A549 (cell line): Measurements from ENCODE around the gene SGPL1. TPM values are rescaled to one million over a fixed set of nuclear protein-coding genes. Genes with fewer than 3 reads are reported as not detected.

Source experiments
- ATAC-seq, 2 experiments: fragments of 200-7000 bp in 1 of 2; fragments of >200 bp in 1 of 2; cut with Nextera tagmentation in 1 of 2; cut with Tn5 transposase in 1 of 2; 3 replicates each; pipeline versions ENCODE4 v1.8.0 to v1.9.1; 2018 to 2020; ENCODE audit warnings: mild to moderate bottlenecking in 1 of 2, moderate library complexity in 1 of 2
- CTCF ChIA-PET: fragments of 300-600 bp; sonication (Branson Sonifier 250); formaldehyde crosslinking; extraction: SDS; loops from one replicate; lab custom pipeline; 2021; ENCODE audit warnings: antibody characterized with exemption, inconsistent platforms; lab: Yijun Ruan, JAX
- POLR2A ChIA-PET: fragments of 350-600 bp; formaldehyde crosslinking; extraction: SDS; loops from one replicate; lab custom pipeline; 2021; ENCODE audit warnings: antibody characterized with exemption, inconsistent platforms; lab: Yijun Ruan, JAX
- DNase-seq, 2 experiments: peaks; one replicate each; pipeline versions ENCODE4 v3.0.0 to v3.0.0-alpha.2; 2011 to 2016; ENCODE audit warnings: low read depth in 1 of 2, low spot score in 1 of 2
- FAIRE-seq: peaks from 2 replicates; lab custom pipeline; 2011; peaks lifted over from hg19 to GRCh38; lab: Jason Lieb, UNC
- H3K27ac ChIP-seq, 2 experiments: fragments of >200 bp; sonication (Bioruptor Twin); formaldehyde crosslinking; 3 replicates each; pipeline ENCODE4 v1.5.1; 2016 to 2017
- H3K4me1 ChIP-seq: fragments of >200 bp; sonication (Bioruptor Twin); formaldehyde crosslinking; 3 replicates; pipeline ENCODE4 v1.6.1; 2016
- H3K4me2 ChIP-seq: fragments of >200 bp; sonication (Bioruptor Twin); formaldehyde crosslinking; 3 replicates; pipeline ENCODE4 v1.6.1; 2016
- H3K4me3 ChIP-seq: fragments of >200 bp; sonication (Bioruptor Twin); formaldehyde crosslinking; 3 replicates; pipeline ENCODE4 v1.5.1; 2016
- H3K9me3 ChIP-seq: fragments of >200 bp; sonication (Bioruptor Twin); formaldehyde crosslinking; 3 replicates; pipeline ENCODE4 v1.6.1; 2016
- BHLHE40 ChIP-seq: IDR thresholded peaks from 2 replicates; pipeline ENCODE4 v1.6.1; 2012; ENCODE audit warnings: low read depth, low read length, inconsistent platforms
- CBX2 ChIP-seq: fragments of 200-600 bp; sonication (generic); IDR thresholded peaks from 2 replicates; pipeline ENCODE4 v1.6.1; 2016; ENCODE audit warnings: low read depth, mild to moderate bottlenecking, borderline replicate concordance
- CEBPB ChIP-seq, 2 experiments: fragments of >200 bp in 1 of 2; sonication (Bioruptor Twin) in 1 of 2; formaldehyde crosslinking in 1 of 2; IDR thresholded peaks; 2 replicates each; pipeline ENCODE4 v1.6.1; 2012 to 2016
- CHD2 ChIP-seq: fragments of 150-350 bp; IDR thresholded peaks from 2 replicates; pipeline ENCODE4 v1.6.1; 2014; ENCODE audit warnings: low read length; ENCODE audit not compliant: partially characterized antibody
- CHD4 ChIP-seq: fragments of 200-600 bp; sonication (generic); IDR thresholded peaks from 2 replicates; pipeline ENCODE4 v1.6.1; 2016; ENCODE audit warnings: antibody characterized with exemption, mild to moderate bottlenecking, borderline replicate concordance
- EHF ChIP-seq: fragments of 250-450 bp; sonication (Bioruptor Pico); IDR thresholded peaks from 2 replicates; pipeline ENCODE4 v1.5.0; 2020; ENCODE audit warnings: mild to moderate bottlenecking
- EHMT2 ChIP-seq: fragments of 200-600 bp; sonication (generic); IDR thresholded peaks from 2 replicates; pipeline ENCODE4 v1.6.1; 2016; ENCODE audit warnings: antibody characterized with exemption, low read depth, mild to moderate bottlenecking, moderate library complexity
- FOSB ChIP-seq: fragments of 250-450 bp; sonication (Bioruptor Pico); IDR thresholded peaks from 2 replicates; pipeline ENCODE4 v1.5.0; 2020; ENCODE audit warnings: mild to moderate bottlenecking, moderate library complexity
- FOSL2 ChIP-seq, 2 experiments: fragments of 450-650 bp in 1 of 2; fragments of >200 bp in 1 of 2; sonication (Bioruptor Twin) in 1 of 2; formaldehyde crosslinking; IDR thresholded peaks; 2 replicates each; pipeline versions ENCODE4 v1.5.0 to v1.6.1; 2016 to 2020; ENCODE audit warnings: mild to moderate bottlenecking in 1 of 2, moderate library complexity in 1 of 2
- GATA3 ChIP-seq: IDR thresholded peaks from 2 replicates; pipeline ENCODE4 v1.6.1; 2012; ENCODE audit warnings: borderline replicate concordance
- HOXB13 ChIP-seq: fragments of 250-450 bp; sonication (Bioruptor Pico); IDR thresholded peaks from 2 replicates; pipeline ENCODE4 v1.5.0; 2020; ENCODE audit warnings: low read depth, mild to moderate bottlenecking, moderate library complexity
- HOXB5 ChIP-seq: fragments of 250-450 bp; sonication (Bioruptor Pico); IDR thresholded peaks from 2 replicates; pipeline ENCODE4 v1.5.0; 2020; ENCODE audit warnings: mild to moderate bottlenecking, moderate library complexity
- JUNB ChIP-seq: fragments of >200 bp; sonication (Bioruptor Twin); formaldehyde crosslinking; IDR thresholded peaks from 2 replicates; pipeline ENCODE4 v1.6.1; 2016
- KDM1A ChIP-seq: fragments of 200-600 bp; sonication (generic); IDR thresholded peaks from 2 replicates; pipeline ENCODE4 v1.6.1; 2016; ENCODE audit warnings: low read depth, mild to moderate bottlenecking
- KDM5A ChIP-seq: fragments of 200-600 bp; sonication (generic); IDR thresholded peaks from 2 replicates; pipeline ENCODE4 v1.6.1; 2016; ENCODE audit warnings: antibody characterized with exemption, mild to moderate bottlenecking
- MYC ChIP-seq: IDR thresholded peaks from 2 replicates; pipeline ENCODE4 v1.6.1; 2012; ENCODE audit warnings: mild to moderate bottlenecking, inconsistent platforms, low read length, improper control_type of control experiment, borderline replicate concordance
- NPAS2 ChIP-seq: fragments of 250-450 bp; sonication (Bioruptor Pico); IDR thresholded peaks from 2 replicates; pipeline ENCODE4 v1.8.0; 2022; ENCODE audit warnings: mild to moderate bottlenecking, moderate library complexity, borderline replicate concordance
- NR3C1 ChIP-seq: fragments of >200 bp; sonication (Bioruptor Twin); formaldehyde crosslinking; IDR thresholded peaks from 3 replicates; pipeline ENCODE4 v1.6.1; 2017
- PBX3 ChIP-seq: IDR thresholded peaks from 2 replicates; pipeline ENCODE4 v1.6.1; 2012
- POLR2A ChIP-seq: IDR thresholded peaks from 2 replicates; pipeline ENCODE4 v1.6.1; 2012; ENCODE audit warnings: mild to moderate bottlenecking, low read length
- POLR2AphosphoS2 ChIP-seq: conservative IDR thresholded peaks from 2 replicates; pipeline ENCODE4 v1.6.1; 2012; ENCODE audit warnings: low read length, improper control_type of control experiment, inconsistent platforms
- RARB ChIP-seq: fragments of 250-450 bp; sonication (Bioruptor Pico); IDR thresholded peaks from 2 replicates; pipeline ENCODE4 v1.8.0; 2021; ENCODE audit warnings: mild to moderate bottlenecking, moderate library complexity
- RCOR1 ChIP-seq: fragments of 150-350 bp; IDR thresholded peaks from 2 replicates; pipeline ENCODE4 v1.6.1; 2014; ENCODE audit warnings: antibody characterized with exemption, low read length, low read depth
- RFX5 ChIP-seq: fragments of 450-650 bp; IDR thresholded peaks from 2 replicates; pipeline ENCODE4 v1.7.1; 2014; ENCODE audit warnings: antibody characterized with exemption, mild to moderate bottlenecking, moderate library complexity
- RNF2 ChIP-seq: fragments of 200-600 bp; sonication (generic); IDR thresholded peaks from 2 replicates; pipeline ENCODE4 v1.6.1; 2016; ENCODE audit warnings: low read depth, mild to moderate bottlenecking, antibody characterized with exemption, moderate library complexity, borderline replicate concordance
- SREBF2 ChIP-seq: fragments of 450-650 bp; IDR thresholded peaks from 2 replicates; pipeline ENCODE4 v1.6.1; 2014; ENCODE audit warnings: mild to moderate bottlenecking, moderate library complexity
- TFCP2L1 ChIP-seq: fragments of 250-450 bp; sonication (Bioruptor Pico); IDR thresholded peaks from 2 replicates; pipeline ENCODE4 v1.5.0; 2021; ENCODE audit warnings: mild to moderate bottlenecking
- ZFP36 ChIP-seq: fragments of 450-650 bp; IDR thresholded peaks from 2 replicates; pipeline ENCODE4 v1.6.1; 2014; ENCODE audit warnings: borderline replicate concordance; ENCODE audit not compliant: partially characterized antibody
- WGBS: methylation state at CpG from one replicate; pipeline ENCODE4 v1.1.6; 2017; ENCODE audit errors: missing lambda C conversion rate; 5-methylcytosine and 5-hydroxymethylcytosine counted together
- polyA plus RNA-seq, 4 experiments: library from polyadenylated mRNA; depleted of rRNA in 3 of 4; stranded (reverse); fragments of >200 nt; fragmentation: RNase III in 1 of 4; extraction: RNeasy Plus Mini Kit Qiagen cat#74134 plus additional on column Dnase treatment in 1 of 4; gene quantifications; 2 replicates in 3 of 4; 3 replicates in 1 of 4; pipeline ENCODE4 v1.2.3, GENCODE V29; 2011 to 2017
- TF ChIP-seq, protein P1 (sequence below): IDR thresholded peaks from 2 replicates; pipeline ENCODE4 v1.6.1; 2012; ENCODE audit warnings: low read depth, borderline replicate concordance
- TF ChIP-seq, protein P2 (sequence below): IDR thresholded peaks from 2 replicates; pipeline ENCODE4 v1.6.1; 2012
- TF ChIP-seq, protein P3 (sequence below): fragments of 450-650 bp; IDR thresholded peaks from 2 replicates; pipeline ENCODE4 v1.6.1; 2014; ENCODE audit warnings: antibody characterized with exemption
- TF ChIP-seq, protein P4 (sequence below): fragments of 150-350 bp; IDR thresholded peaks from 2 replicates; pipeline ENCODE4 v1.6.1; 2014; ENCODE audit warnings: low read depth, mild to moderate bottlenecking, low read length

The SGPL1 gene
- polyA plus RNA-seq, 2 of the 4 experiments (the other 2 are of a cell fraction) = 32.2 to 49.8 TPM

DNA sequence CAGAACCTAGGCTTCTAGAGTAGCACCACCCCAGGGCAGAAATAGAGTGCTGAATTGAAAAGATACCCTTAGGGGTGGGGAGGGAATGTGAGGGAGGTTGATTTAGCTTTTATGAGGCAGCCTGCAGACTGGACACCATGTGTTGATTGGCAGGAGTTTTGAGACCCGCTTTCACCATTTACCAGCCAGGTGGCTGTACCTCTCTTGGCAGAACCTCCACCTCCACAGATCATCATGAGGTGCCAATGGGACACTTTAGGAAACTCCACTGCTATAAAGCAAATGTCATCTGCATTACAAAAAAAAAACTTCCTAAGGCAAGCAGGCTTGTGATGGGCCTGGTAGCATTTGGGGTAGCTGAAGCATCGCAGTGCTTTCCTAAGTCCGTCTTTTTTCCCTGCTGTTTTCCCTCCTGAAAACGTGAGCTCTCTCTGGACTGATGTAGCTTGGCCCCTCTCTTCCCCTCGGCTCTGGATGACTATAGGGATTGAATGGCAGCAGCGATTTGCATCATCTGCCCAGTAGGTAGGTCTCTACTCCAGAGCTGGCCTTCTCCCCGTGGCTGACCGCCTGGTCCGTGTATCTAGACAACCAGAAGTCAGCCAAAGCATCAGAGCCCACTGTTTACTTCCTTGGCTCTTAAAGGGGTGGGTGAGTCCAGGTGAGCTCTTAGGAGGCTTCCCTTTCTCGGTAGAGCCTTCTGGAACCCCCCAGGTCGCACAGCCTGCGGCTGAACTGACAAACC lies 71.3 kb downstream of the SGPL1 start:
- POLR2A ChIA-PET = interaction anchor here (0.9 kb wide), 1 partner anchor 70 kb away, joined by 5 read pairs; no protein-coding TSS in a partner anchor
- Histone ChIP-seq H3K4me3 (peak overlapping the region; percentile 87), H3K9me3 (no peaks in the 10 kb centered on the region), H3K4me1 (peaks cover 20% of the 10 kb centered on the region), H3K4me2 (peak overlapping the region; percentile 92)
- WGBS = 83% methylated on average over 12 of the region's 12 CpGs
- ATAC-seq (peak; percentile 3; a peak in 2 of 6 replicates), FAIRE-seq (no peak), DNase-seq (no peak)
- CTCF ChIA-PET = interaction anchor here (0.6 to 6.1 kb wide), 12 partner anchors 10 to 712 kb away, joined by 3 to 31 read pairs (median 4); partner anchors contain the start of gene SGPL1
- TF ChIP-seq NPAS2 (CRISPR knock-in tag) = no peak
- no peak for TF ChIP-seq BHLHE40
- no peak for TF ChIP-seq FOSL2 (IDR thresholded peaks at IDR 0.05)
- no peak for TF ChIP-seq FOSL2 (CRISPR knock-in tag; IDR thresholded peaks at IDR 0.05)
- TF ChIP-seq NR3C1 = no peak
- no peak for TF ChIP-seq ZFP36
- no peak for TF ChIP-seq KDM5A
- TF ChIP-seq, protein P1, sequence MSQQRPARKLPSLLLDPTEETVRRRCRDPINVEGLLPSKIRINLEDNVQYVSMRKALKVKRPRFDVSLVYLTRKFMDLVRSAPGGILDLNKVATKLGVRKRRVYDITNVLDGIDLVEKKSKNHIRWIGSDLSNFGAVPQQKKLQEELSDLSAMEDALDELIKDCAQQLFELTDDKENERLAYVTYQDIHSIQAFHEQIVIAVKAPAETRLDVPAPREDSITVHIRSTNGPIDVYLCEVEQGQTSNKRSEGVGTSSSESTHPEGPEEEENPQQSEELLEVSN = no peak
- TF ChIP-seq POLR2A = no peak
- TF ChIP-seq, protein P2, sequence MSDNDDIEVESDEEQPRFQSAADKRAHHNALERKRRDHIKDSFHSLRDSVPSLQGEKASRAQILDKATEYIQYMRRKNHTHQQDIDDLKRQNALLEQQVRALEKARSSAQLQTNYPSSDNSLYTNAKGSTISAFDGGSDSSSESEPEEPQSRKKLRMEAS = no peak
- no peak for TF ChIP-seq FOSB
- TF ChIP-seq RFX5 = no peak
- no peak for TF ChIP-seq CBX2
- TF ChIP-seq, all 56 proteins: peak for 0
- H3K27ac ChIP-seq = peak overlapping the region; percentile 94 to 98

DNA sequence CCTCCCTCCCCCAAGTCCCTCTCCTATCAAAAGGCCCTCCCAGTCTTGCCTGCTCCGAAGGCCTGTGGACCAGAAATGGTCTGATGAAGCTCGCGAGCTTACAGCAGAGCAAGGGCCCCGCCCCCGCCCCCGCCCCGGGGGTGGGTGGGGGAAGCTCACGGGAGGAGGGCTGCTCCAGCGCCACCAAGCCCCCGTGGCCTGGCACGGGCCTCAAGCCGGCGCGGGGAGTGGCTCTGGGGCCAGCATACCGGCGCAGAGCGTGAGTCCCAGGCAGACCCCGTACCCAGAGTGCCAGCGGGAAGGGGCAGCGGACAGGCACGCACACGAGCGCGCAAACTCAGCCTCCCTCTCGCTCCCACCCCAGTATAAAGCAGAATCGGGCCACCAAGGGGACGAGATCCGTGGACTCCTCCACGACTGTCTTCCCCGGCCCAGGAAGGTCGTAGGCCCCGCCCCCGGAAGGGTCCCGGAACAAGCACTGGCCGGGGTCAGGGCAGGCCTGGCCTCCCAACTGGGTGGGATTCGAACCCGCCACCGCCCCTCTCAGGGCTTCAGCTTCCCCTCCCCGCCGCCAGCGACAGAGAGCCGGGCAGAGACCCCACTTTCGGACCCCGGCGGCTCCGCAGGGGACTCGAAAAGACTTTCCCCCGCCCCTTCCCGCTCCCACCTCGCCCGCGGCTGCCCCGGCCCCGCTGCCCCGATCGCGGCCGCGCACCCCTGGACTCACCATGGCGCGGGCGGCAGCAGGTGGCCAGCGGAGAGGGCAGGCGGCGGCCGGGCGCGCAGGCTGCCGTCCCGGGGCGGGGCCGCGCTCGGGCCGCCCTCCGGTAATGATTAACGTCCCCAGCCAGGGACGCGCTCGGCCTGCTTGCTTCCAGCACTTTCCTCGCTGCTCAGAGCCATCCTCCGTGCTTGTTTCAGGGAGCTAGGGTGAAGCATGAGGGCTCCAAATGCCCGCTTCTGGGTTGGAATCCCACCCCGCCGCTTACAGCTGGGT lies 72.4 kb downstream of the SGPL1 start, which contains the start of gene PCBD1:
TSS of gene PCBD1 (minus strand) at position 762 of the 997 bp plus-strand sequence. CDS start at position 730, 32 bp downstream.
- DNase-seq = peak; percentile 77 to 81
- H3K9me3 ChIP-seq = no peaks in the 10 kb centered on the region
- peaks cover 20% of the 10 kb centered on the region for H3K4me1 ChIP-seq
- peak; percentile 92 to 93 for ATAC-seq
- peak within 1 kb of the TSS; percentile 92 for H3K4me2 ChIP-seq
- peak within 1 kb of the TSS; percentile 87 for H3K4me3 ChIP-seq
- ChIA-PET POLR2A (interaction anchor here (0.6 to 0.9 kb wide), 3 partner anchors 39 to 71 kb away, joined by 3 to 5 read pairs (median 4); no protein-coding TSS in a partner anchor), CTCF (interaction anchor here (0.6 to 6.1 kb wide), 8 partner anchors 15 to 397 kb away, joined by 3 to 31 read pairs (median 3); partner anchors contain the start of gene SGPL1)
- FAIRE-seq = no peak
- WGBS = 2% methylated on average over 21 of the region's 85 CpGs
- peak within 1 kb of the TSS; percentile 94 to 98 for H3K27ac ChIP-seq
- TF ChIP-seq SREBF2 (no peak), CEBPB (IDR thresholded peaks at IDR 0.05) (no peak), POLR2AphosphoS2 (no peak), KDM1A (no peak), RCOR1 (no peak), GATA3 (0 out of 2 replicates have a peak, but pooled peaks have one; percentile 23), CBX2 (no peak), RNF2 (no peak), EHF (CRISPR knock-in tag) (no peak), RARB (CRISPR knock-in tag) (no peak), NPAS2 (CRISPR knock-in tag) (0 out of 2 replicates have a peak, but pooled peaks have one; percentile 34), TFCP2L1 (CRISPR knock-in tag) (no peak), HOXB5 (CRISPR knock-in tag) (no peak), CHD4 (no peak), MYC (peak; percentile 63; the same call in 1 of the 2 replicates), HOXB13 (CRISPR knock-in tag) (no peak), EHMT2 (no peak), CHD2 (peak; percentile 58), KDM5A (no peak), JUNB (no peak), PBX3 (no peak)
- TF ChIP-seq, protein P3, sequence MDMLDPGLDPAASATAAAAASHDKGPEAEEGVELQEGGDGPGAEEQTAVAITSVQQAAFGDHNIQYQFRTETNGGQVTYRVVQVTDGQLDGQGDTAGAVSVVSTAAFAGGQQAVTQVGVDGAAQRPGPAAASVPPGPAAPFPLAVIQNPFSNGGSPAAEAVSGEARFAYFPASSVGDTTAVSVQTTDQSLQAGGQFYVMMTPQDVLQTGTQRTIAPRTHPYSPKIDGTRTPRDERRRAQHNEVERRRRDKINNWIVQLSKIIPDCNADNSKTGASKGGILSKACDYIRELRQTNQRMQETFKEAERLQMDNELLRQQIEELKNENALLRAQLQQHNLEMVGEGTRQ = no peak
- TF ChIP-seq, protein P4, sequence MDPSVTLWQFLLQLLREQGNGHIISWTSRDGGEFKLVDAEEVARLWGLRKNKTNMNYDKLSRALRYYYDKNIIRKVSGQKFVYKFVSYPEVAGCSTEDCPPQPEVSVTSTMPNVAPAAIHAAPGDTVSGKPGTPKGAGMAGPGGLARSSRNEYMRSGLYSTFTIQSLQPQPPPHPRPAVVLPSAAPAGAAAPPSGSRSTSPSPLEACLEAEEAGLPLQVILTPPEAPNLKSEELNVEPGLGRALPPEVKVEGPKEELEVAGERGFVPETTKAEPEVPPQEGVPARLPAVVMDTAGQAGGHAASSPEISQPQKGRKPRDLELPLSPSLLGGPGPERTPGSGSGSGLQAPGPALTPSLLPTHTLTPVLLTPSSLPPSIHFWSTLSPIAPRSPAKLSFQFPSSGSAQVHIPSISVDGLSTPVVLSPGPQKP = no peak
